NB4 (cell line): ENCODE measurements around the gene CCDC88C.

Experiments
- MYC ChIP-seq: IDR thresholded peaks from 2 replicates; pipeline ENCODE4 v1.6.1; 2011; ENCODE audit warnings: low read depth, low read length
- POLR2A ChIP-seq: IDR thresholded peaks from 2 replicates; pipeline ENCODE4 v1.6.1; 2011; ENCODE audit warnings: mild to moderate bottlenecking; ENCODE audit not compliant: insufficient read length; ENCODE audit errors: extremely low read depth
- TF ChIP-seq, protein P1 (sequence below): IDR thresholded peaks from one replicate; pipeline ENCODE4 v1.5.1; 2012; ENCODE audit warnings: low read depth, low read length

GRCh38 chr14:91242635-91243034 is 175.0 kb downstream of the CCDC88C start:
- TF ChIP-seq, protein P1, sequence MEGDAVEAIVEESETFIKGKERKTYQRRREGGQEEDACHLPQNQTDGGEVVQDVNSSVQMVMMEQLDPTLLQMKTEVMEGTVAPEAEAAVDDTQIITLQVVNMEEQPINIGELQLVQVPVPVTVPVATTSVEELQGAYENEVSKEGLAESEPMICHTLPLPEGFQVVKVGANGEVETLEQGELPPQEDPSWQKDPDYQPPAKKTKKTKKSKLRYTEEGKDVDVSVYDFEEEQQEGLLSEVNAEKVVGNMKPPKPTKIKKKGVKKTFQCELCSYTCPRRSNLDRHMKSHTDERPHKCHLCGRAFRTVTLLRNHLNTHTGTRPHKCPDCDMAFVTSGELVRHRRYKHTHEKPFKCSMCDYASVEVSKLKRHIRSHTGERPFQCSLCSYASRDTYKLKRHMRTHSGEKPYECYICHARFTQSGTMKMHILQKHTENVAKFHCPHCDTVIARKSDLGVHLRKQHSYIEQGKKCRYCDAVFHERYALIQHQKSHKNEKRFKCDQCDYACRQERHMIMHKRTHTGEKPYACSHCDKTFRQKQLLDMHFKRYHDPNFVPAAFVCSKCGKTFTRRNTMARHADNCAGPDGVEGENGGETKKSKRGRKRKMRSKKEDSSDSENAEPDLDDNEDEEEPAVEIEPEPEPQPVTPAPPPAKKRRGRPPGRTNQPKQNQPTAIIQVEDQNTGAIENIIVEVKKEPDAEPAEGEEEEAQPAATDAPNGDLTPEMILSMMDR, result no peak
- TF ChIP-seq POLR2A (no peak), MYC (no peak)
